GM04504 (cell line): ENCODE results near the gene SNAP25.

Source experiments
- DNase-seq: peaks from one replicate; pipeline ENCODE4 v3.0.0-alpha.2; 2012; ENCODE audit warnings: low read depth

Gene SNAP25

GRCh38 chr20:10216146-10216791, 2.4 kb upstream of the SNAP25 start:
- no peak for DNase-seq

GRCh38 chr20:10217721-10218410, 764 bp upstream of the SNAP25 start:
- no peak for DNase-seq

GRCh38 chr20:10219452-10219791, 792 bp downstream of the SNAP25 start:
- DNase-seq = peak; percentile 24

- no peak for DNase-seq
Measured at GRCh38 chr20:10219993-10220750, 1.5 kb downstream of the SNAP25 start.

GRCh38 chr20:10221021-10221420, 2.4 kb downstream of the SNAP25 start:
- DNase-seq = no peak

GRCh38 chr20:10225439-10226060, 6.9 kb downstream of the SNAP25 start:
- no peak for DNase-seq

- no peak for DNase-seq
Measured at GRCh38 chr20:10228330-10228729, 9.7 kb downstream of the SNAP25 start.

GRCh38 chr20:10231290-10231689, 12.7 kb downstream of the SNAP25 start:
- no peak for DNase-seq

- no peak for DNase-seq
Measured at GRCh38 chr20:10236540-10237533, 18.2 kb downstream of the SNAP25 start.

GRCh38 chr20:10239954-10240353, 21.3 kb downstream of the SNAP25 start:
- no peak for DNase-seq

GRCh38 chr20:10240655-10241054, 22.0 kb downstream of the SNAP25 start:
- no peak for DNase-seq

- DNase-seq = no peak
Measured at GRCh38 chr20:10242166-10242565, 23.5 kb downstream of the SNAP25 start.

- no peak for DNase-seq
Measured at GRCh38 chr20:10247440-10247839, 28.8 kb downstream of the SNAP25 start.

- DNase-seq = no peak
Measured at GRCh38 chr20:10249048-10249770, 30.6 kb downstream of the SNAP25 start.

GRCh38 chr20:10249822-10250221, 31.2 kb downstream of the SNAP25 start:
- DNase-seq = no peak

GRCh38 chr20:10250902-10251301, 32.3 kb downstream of the SNAP25 start:
- DNase-seq = no peak

GRCh38 chr20:10253780-10254179, 35.1 kb downstream of the SNAP25 start:
- DNase-seq = no peak

GRCh38 chr20:10255846-10256245, 37.2 kb downstream of the SNAP25 start:
- no peak for DNase-seq

- no peak for DNase-seq
Measured at GRCh38 chr20:10259166-10259565, 40.5 kb downstream of the SNAP25 start.

GRCh38 chr20:10260316-10260715, 41.7 kb downstream of the SNAP25 start:
- no peak for DNase-seq

- DNase-seq = no peak
Measured at GRCh38 chr20:10261702-10262101, 43.1 kb downstream of the SNAP25 start.
